Kidney (tissue), 14 donors: ENCODE results near the gene KCNT2. TPM values are rescaled to one million over a fixed set of nuclear protein-coding genes. Genes with fewer than 3 reads are reported as not detected.

Experiments
- DNase-seq, 5 donors: peaks; one replicate each; pipeline ENCODE4 v3.0.0-alpha.2; 2013 to 2020
- FAIRE-seq: peaks from 2 replicates; lab custom pipeline; 2012; peaks lifted over from hg19 to GRCh38; lab: Jason Lieb, UNC
- H3K27ac ChIP-seq, 2 donors: one replicate each; pipeline ENCODE4 v1.7.0; 2013; ENCODE audit warnings: low read depth in 2 of 2, low read length in 2 of 2, inconsistent platforms in 1 of 2
- H3K27me3 ChIP-seq: one replicate; pipeline ENCODE4 v1.7.1; 2013; ENCODE audit warnings: low read length, inconsistent platforms; ENCODE audit not compliant: control insufficient read depth, insufficient read depth
- H3K36me3 ChIP-seq, 3 donors: one replicate each; pipeline versions ENCODE4 v1.7.0 to v1.7.1; 2013; ENCODE audit warnings: low read length in 3 of 3, control low read depth in 1 of 3, inconsistent platforms in 1 of 3; ENCODE audit not compliant: insufficient read depth in 3 of 3, control insufficient read depth in 2 of 3
- H3K4me1 ChIP-seq, 3 donors: one replicate each; pipeline versions ENCODE4 v1.7.0 to v1.7.1; 2013; ENCODE audit warnings: low read length in 3 of 3, inconsistent platforms in 1 of 3, low read depth in 1 of 3; ENCODE audit not compliant: control insufficient read depth in 2 of 3, insufficient read depth in 2 of 3
- H3K4me3 ChIP-seq, 3 donors: one replicate each; pipeline versions ENCODE4 v1.7.0 to v1.8.1; 2013; ENCODE audit warnings: low read length in 3 of 3, control low read depth in 1 of 3, inconsistent platforms in 1 of 3
- H3K9ac ChIP-seq, 3 donors: one replicate each; pipeline versions ENCODE4 v1.7.0 to v1.7.1; 2013; ENCODE audit warnings: low read length in 3 of 3, control low read depth in 1 of 3, inconsistent platforms in 1 of 3
- H3K9me3 ChIP-seq, 3 donors: one replicate each; pipeline versions ENCODE4 v1.7.0 to v1.7.1; 2013; ENCODE audit warnings: low read length in 3 of 3, control low read depth in 1 of 3, inconsistent platforms in 1 of 3; ENCODE audit not compliant: control insufficient read depth in 2 of 3, insufficient read depth in 1 of 3
- CTCF ChIP-seq: IDR thresholded peaks from 3 replicates; pipeline ENCODE4 v1.5.1; 2012; ENCODE audit warnings: mild to moderate bottlenecking, moderate library complexity, borderline replicate concordance; ENCODE audit not compliant: insufficient read depth; ENCODE audit errors: extremely low read depth
- intact Hi-C: fragments of 100-400 bp; cut with DNase I; formaldehyde crosslinking; loops from one replicate; pipeline ENCODE4 v1.11.1; 2022
- polyA plus RNA-seq: library from polyadenylated mRNA; stranded (reverse); fragments of 350-450 nt; fragmentation: Illumina TruSeq; extraction: RNeasy Lipid Tissue Mini Kit (QIAGEN cat#74804); gene quantifications from one replicate; pipeline ENCODE4 v1.2.3, GENCODE V29; 2014; ENCODE audit warnings: low read depth, low replicate concordance; ENCODE audit not compliant: insufficient read depth
- total RNA-seq: library from RNA; stranded (reverse); fragmentation: NEBNext Ultra II Directional; extraction: Animal tissue kit (Norgen Biotek cat#: 25700); gene quantifications from one replicate; pipeline ENCODE4 v1.2.1, GENCODE V29; 2021
- donor health status: control.
- donor health status: control.
- donor health status: control.
- donor health status: control.
- donor health status: control.
- donor health status: DM: yes; HTN: yes; CAD: no.
- donor health status: Normal renal cell carcinoma (clear cell type).

The KCNT2 gene
- total and polyA plus RNA-seq, 2 donors from 2014 or later = 0.39 to 6.3 TPM

DNA sequence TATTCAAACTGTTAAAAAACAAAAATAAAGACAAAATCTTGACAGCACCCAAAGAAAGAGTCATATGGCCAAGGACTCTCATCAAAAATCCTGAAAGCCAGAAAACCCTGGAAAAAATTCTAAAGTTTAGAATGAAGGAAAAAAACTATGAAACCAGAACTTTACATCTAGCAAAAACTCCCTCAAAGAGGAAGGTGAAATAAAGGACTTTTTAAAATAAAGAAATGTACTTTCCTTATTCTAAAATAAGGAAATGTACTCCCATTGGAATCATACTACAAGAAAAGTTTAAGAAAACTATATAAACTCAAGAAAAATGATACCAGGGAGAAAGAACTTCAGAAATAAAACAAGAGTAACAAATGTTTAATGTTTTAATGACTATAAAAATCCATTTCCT lies 206.3 kb downstream of the KCNT2 start:
- Histone ChIP-seq H3K9me3 (no peaks in the 10 kb centered on the region), H3K27me3 (no peaks in the 10 kb centered on the region), H3K36me3 (no peaks in the 10 kb centered on the region), H3K9ac (no peak overlapping the region), H3K4me3 (no peak overlapping the region), H3K27ac (no peak overlapping the region), H3K4me1 (peaks cover 0 to 2% (median 0%) of the 10 kb centered on the region in 3 donors)
- intact Hi-C loops = no loop called here
- DNase-seq = no peak
- TF ChIP-seq CTCF = no peak
- FAIRE-seq = peak; percentile 65

DNA sequence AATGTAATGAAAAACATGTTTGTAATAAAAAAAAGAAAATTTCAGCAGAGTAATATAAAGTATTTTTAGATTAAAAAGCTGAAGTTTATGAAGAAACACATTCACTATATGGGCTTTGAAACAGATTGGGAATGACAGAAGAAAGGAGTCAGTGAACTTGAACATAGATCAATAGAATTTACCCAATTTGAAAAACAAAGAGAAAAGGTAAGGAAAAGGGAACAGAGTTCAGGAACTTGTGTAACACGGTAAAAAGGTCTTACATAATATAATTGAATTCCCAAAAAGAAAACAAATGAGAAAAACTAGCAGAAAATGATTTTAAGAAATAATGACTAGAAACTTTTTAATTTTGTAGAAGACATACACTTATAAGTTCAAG lies 206.8 kb downstream of the KCNT2 start:
- no peak for DNase-seq
- H3K27me3 ChIP-seq = no peaks in the 10 kb centered on the region
- H3K4me3 ChIP-seq = no peak overlapping the region
- H3K9me3 ChIP-seq = no peaks in the 10 kb centered on the region
- H3K4me1 ChIP-seq = no peaks in the 10 kb centered on the region
- no peak overlapping the region for H3K27ac ChIP-seq
- H3K36me3 ChIP-seq = no peaks in the 10 kb centered on the region
- intact Hi-C loops = no loop called here
- H3K9ac ChIP-seq = no peak overlapping the region
- TF ChIP-seq CTCF = no peak
- FAIRE-seq = peak; percentile 56

DNA sequence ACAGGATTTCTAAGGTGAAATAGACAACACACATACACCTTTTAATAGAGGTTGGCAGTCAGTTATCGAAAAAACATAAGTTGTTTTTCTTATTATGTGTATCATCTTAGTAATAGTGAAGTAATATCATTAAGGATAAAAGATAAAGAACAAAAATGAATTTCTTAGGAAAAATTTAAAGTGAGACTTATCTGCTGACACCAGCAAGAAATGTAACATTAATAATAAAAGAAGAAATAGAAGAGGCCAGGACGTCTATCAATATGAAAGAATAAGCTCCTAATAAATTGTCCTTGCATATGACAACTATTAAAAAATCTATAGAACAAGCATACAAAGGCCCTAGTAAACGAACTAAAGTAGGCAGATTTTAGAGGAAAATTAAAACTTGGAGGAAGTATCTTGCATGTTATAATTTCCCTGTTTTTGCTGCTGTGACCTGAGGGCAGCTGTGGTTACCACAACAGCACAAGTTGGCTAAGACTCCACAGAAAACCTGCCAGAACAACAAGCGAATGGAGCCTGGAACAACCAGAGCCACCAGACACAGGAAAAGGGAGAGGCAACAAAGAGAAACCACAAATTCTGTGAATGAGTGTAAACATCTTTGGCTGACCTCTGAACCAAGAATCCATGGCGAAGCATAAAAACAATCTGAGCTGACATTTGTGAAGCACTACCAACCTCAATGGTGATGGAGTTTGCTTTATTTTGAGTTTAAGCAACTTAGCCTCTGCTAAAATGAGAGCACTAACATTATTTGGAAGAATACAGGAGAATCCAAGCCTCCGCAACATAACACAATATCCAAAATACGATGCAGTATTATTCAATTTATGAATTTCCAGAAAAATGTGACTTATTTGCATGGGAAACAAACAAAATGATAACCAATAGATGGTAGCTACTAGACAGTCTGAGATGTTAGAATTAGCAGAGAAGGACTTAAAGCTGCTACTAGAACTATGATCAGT lies 207.5 kb downstream of the KCNT2 start:
- Histone ChIP-seq H3K9ac (no peak overlapping the region), H3K27ac (no peak overlapping the region), H3K36me3 (no peaks in the 10 kb centered on the region), H3K9me3 (no peaks in the 10 kb centered on the region), H3K4me3 (no peak overlapping the region), H3K27me3 (no peaks in the 10 kb centered on the region), H3K4me1 (no peaks in the 10 kb centered on the region)
- FAIRE-seq (no peak), DNase-seq (no peak)
- no peak for TF ChIP-seq CTCF
- intact Hi-C loops = no loop called here
